Nucleus accumbens (tissue), 56 donors: ENCODE measurements around the gene SPCS3.
"Not testable (repeated sequence)": the region's sequence is repeated elsewhere in the genome, so short reads cannot be mapped to it uniquely, and the experiment has no call there.

Source experiments
- DNase-seq, 56 donors: peaks; one replicate each; lab custom pipeline; 2025; lab: John Stamatoyannopoulos, UW

The SPCS3 gene

DNA sequence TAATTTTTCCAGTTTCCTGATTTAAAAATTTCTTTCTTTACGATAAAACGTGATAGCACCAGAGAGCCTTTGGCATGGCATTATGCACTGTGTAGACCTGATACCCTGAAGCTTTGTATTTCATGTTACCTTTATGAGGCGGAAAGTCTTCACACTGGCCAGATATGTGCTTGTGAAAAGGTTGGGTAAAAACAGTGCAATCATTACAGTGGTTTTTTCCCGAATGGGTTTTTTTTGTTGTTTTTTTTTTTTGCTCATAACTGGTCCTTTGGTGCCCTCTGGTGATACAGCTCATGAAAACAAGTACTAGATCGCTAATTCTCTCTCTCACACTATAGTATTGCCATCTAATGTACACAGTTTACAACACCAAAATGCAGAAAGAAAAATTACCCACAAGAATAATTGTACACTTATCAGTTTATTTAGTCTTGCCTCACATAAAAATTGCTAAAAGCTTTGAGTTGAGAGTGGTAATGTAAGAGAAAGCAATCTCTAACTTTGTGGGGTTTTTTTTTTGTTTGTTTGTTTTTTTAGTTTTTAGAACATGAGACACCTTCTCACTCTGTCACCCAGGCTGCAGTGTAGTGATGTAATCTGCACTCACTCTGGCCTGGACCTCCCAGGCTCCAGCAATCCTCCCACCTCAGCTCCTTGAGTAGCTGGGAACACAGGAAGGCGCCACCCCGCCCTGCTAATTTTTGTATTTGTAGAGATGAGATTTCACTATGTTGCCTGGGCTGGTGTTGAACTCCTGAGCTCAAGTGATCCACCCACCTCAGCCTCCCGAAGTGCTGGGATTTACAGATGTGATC, 21.3 kb downstream of the SPCS3 start:
- DNase-seq: peak in 2 of 56 donors; percentile 3 to 9

DNA sequence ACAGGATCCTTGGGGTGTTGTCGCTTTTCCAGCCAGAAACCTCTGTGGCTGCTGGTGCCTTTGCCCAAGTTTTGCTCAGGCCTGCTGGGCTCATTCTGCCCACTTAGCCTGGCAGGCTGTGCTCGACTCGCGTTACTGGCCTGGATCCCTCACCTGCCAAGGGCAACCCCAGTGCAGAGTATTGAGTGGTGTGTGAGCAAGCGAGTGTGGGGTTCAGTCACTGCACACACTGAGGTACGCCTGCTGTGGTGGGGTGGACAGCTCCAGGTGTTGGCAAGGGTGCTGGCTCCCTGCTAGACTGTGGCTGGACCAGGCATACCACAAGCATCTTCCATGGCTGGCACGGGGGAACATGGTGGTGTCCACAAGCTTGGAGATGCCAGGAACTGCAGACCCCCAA, 22.6 kb downstream of the SPCS3 start:
- DNase-seq: no peak

DNA sequence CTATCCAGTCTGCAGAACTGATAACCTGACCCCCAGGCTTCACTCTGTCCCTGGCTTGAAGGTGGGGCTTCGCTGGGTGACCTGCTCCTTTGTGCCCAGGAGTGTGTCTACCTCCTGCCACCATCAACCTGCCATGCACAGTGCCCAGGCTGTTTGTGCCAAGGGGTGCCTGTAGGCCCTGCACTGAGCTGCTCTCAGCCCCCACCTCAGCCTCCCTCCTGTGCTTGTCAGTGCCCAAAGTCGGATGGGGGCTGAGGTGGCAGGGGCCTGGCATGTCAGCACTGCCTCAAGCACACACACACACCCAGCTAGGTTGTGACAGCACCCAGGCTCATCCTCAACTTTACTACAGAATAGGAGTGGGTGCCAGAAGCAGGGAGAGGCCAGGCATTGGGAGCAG, 23.5 kb downstream of the SPCS3 start:
- DNase-seq: no peak

DNA sequence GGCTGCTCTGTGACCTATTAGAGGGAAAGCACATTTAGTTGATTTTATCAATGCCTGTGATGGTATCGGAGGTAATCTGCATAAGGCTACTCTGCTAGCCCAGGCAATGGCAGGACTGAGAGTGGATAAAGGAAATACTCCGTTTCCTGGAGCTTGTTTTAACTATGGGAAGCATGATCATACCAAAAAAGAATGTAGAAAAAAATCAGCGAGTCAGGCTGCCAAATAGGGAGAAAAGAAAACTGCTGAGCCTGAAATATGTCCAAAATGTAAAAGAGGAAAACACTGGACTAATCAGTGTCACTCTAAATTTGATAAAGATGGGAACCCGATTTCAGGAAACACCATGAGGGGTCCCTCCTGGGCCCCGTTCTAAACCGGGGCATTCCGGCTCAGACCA, 25.6 kb downstream of the SPCS3 start:
- not testable (repeated sequence) for DNase-seq

DNA sequence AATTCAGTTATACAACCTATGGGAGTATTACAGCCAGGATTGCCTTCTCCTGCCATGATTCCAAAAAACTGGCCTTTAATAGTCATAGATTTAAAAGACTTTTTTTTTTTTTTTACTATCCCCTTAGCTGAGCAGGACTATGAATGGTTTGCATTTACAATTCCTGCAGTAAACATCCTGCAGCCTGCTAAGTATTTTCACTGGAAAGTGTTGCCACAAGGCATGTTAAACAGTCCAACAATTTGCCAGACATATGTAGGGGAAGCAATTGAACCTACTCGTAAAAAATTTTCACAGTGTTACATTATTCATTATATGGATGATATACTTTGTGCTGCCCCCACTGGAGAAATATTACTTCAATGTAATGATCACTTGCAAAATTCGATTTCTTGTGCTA, 27.1 kb downstream of the SPCS3 start:
- DNase-seq: not testable (repeated sequence)

DNA sequence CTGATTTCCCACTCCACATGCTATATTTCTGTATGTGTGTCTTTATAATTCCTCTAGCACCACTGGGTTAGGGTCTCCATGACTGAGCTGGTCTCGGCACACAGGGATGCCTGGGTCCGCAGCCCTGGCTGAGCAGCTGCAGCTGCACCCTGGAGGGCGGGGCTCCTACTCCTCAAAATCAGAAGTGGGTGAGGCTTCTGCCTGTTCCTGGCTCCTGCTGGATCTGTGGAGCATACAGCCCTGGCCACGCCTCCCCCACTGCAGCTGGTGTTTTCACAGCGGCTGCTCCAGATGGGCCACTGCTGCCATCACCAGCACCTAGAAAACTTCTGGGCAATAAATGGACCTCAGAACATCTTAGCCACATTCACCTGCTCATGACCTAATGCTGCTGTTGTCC, 30.9 kb downstream of the SPCS3 start:
- DNase-seq: peak in 8 of 56 donors; percentile 6 to 47 (median 7)

DNA sequence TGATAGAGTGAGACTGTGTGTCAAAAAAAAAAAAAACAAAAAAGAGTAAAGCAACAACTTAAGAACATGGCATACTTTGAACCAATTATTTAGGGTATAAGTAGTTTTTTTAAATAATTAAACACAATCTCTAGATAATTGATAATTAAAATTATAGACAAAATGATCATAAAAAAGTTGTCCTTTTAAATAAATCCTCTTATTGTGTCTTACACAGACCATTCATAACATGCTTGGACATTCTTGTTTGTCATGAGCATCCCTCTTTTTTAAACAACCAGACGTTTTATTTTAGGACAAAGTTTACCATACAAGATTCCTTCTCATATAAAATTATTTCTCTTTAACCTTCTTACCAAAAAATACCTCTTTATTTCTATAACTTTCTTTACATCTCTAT, 35.1 kb downstream of the SPCS3 start:
- DNase-seq: no peak

DNA sequence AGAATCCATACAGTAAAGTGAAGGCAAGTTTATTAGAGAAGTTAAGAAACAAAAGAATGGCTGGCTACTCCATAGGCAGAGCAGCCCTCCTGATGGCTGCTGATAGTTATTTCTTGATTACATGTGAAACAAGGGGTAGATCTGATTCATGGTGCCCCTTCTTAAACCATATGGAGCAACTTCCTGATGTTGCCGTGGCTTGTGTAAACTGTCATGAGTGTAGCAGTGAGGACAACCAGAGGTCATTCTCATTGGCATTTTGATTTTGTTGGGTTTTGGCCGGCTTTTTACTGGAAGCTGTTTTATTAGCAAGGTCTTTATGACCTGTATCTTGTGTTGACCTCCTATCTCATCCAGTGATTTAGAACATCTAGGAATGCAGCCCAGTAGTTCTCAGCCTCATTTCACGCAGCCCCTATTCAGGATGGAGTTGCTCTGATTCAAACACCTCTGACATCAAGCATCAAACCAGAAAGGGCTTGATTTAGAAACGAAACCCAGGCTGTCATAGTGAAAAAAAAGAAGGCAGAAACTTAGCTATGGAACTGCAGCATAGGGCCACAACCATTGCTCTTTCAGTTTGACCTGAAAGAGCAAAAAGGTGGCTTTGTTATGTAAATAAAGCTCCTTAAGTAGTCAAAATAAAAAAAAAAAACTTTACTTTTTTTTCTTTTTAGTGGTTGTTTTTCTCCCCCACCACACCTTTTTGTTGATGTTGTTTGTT, 37.8 kb downstream of the SPCS3 start:
- DNase-seq: no peak

DNA sequence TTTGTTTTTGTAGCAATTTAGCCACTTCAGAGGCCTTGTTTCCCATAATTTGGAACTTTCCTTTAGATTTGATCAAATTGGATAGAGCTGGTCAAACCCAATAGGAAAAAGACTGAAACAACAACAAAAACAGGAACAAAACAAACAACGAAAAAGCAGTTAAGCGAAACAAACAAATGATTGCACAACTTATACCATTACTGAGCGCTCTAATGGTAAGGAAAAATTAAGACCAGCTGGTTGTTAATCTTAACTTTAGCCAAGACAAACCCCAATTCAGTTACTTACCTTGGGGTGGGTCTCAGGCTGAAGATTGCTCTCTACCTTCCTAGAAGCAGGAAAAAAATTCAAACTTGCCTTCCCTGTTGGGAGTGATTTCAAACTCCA, 38.3 kb downstream of the SPCS3 start:
- no peak for DNase-seq

DNA sequence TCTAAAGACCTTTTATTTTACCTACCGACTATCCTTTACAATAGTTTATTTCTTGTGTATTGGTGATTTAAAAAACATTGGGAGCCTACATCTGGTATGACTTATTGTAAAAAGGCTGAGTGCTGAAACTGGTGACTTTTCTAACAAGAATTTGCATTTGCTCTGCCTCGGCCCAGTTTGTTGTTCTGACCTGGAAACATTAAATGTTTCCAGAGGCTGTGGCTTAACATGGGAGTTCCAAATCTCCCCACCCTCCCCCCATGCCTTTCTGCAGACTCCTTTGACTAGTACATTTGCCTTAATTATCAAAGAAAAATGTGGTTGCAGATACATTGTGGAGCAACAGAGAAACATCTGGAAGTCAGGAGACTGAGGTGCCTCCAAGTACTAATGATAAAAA, 39.8 kb downstream of the SPCS3 start:
- DNase-seq: no peak

DNA sequence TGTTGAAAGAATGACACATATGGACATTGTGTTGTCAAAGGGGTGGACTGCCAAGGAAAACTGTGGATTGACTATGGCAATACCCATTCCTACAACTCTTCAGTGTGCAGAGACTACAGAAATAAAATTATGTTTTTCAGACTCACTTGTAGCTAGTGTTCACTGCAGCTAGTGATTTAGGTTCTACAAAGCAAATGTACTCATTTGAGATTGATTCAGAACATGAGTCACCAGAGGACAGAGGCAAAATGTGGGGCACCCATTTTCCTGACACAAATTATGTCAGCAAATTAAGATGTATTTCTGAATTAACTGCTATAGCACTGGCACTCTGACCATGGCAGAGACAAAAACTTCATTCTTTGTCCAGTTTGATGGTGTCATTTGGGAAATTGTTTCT, 40.7 kb downstream of the SPCS3 start:
- no peak for DNase-seq

DNA sequence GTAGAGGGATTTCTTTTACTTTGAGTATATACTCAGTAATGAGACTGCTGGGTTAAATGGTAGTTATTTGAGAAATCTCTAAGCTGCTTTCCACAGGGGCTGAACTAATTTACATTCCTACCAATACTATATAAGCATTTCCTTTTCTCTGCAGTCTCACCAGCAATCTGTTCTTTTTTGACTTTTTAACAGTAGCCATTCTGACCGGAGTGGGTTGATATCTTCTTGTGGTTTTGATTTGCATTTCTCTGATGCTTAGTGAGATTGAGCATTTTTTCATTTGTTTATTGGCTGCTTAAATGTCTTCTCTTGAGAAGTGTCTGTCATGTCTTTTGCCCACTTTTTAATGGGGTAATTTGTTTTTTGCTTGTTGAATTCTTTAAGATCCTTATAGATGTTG, 43.3 kb downstream of the SPCS3 start:
- no peak for DNase-seq

DNA sequence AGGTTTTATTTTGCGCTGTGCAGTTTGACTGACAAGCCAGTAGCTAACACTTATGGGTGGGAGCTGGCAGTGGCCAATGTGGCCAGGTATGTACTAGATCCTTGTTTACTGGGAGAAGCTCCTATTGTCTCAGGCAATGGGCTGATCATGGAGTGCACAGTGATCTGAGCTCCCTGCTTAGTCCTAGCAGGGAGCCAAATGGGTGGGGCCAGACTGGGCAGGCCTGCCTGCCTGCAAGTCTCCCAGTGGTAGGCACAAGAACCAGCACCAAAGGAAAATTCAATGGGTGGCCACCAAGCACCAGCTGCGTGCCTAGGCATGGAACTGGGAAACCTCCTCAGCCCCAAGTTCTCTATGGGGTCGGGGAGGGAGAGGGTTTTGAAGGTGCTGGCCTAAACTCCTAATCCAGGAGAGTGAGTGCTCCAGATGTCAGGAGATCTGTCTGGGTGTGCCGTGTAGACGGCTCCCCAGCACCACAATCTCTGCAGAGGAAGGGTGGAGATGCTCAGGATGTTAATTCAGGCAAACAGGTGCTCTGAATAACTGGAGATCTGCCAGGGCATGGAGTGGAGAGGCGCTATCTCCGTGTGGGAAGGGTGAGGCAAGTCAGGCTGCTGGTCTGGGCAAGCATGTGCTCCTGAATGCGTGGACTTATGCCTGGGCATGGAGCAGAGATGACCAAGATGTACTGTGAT, 48.2 kb downstream of the SPCS3 start:
- no peak for DNase-seq

DNA sequence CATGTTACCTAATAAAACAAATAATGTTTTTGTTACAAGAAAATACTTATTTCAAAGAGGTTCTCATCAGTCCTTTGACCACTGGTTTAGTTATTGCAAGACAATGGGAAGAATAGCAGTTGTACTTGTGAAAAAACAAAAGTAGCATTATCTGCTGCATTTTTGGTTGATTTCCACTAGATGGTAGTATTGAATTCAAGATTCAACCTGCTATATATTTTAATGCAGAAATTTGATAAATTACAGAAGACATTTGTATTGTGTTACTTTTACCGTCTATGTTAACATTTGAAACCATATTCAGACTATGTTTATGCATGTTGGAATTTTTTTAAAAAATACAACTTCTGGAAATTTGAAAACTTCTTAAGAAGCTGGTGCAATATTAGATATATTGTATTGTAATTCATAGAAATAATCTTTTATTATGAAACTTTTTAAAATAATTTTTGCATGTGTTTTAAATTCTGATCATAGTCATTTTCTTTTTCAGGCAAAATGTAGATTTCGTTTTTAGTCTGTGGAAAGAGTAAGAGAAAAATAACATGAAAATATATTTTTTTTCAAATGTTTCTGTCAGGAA, 56.4 kb downstream of the SPCS3 start:
- DNase-seq: no peak

DNA sequence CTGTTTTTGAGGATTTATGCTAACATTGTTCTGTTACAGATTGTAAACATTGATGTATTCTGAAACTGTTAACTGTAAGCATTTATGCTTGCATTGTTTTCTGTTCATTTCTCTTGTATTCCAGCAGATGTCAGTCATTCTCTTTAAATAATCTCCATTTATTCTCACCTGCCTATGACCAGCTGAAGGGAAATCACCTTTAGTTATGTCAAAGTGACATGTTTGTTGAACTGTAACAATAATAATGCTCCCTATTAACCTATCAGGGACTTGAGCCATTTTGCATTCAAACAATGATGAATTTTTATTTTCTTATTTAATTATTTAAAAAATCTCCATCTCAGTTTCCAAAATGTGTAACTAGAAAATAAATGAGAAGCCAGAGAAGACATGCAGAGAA, 58.0 kb downstream of the SPCS3 start:
- DNase-seq: no peak

DNA sequence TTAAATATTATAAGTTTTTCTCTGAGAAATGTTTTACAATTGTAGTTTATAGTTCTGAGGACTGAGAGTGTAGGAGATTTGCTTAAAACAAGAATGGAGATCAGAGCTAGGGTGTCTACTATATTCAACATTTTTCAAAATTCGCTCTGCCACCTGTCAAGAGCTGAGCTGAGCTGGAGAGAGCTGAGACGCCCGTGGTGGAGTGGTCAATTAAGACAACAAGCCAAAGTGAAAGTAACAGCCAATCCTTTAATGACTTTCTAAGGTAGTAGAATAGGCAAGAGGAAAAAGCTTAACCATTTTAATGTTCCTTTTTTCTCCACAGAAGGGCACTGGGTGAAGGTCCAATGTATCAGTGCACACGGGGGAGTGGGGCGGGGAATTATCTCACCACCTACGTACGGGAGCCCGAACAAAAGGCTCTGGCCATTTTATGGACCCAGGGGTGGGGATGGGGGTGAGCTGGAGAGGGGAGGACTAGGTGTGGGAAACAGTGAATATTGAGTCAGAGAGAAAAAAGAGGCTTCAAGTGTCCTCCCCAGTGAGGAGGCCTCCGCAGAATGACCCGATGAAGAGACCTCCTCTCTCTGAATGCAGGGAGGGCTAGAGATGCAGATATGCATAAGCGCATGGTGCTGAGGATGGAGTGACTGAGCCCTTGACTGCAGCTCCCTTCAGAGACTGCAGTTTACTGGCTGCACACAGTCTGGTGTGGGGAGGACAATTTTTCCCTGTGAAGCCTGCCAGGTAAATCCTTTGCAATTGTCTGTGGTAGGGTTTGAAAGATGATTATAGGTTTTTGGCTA, 60.8 kb downstream of the SPCS3 start:
- no peak for DNase-seq
